ENCODE data around the gene DCLK1.

- no peak for TF ChIP-seq CTCF (IDR thresholded peaks at IDR 0.05)
- no peak for TF ChIP-seq POLR2A (IDR thresholded peaks at IDR 0.05)
- TF ChIP-seq POLR2AphosphoS5 (IDR thresholded peaks at IDR 0.05; ENCODE audit: insufficient read depth in 1 of 2, low read depth in 1 of 2) = no peak
These were observed 346.8 kb downstream of the DCLK1 start for GRCh38 chr13:35784286-35784951.

All from vagina (tissue), 2 donors.